GM19467 (cell line): ENCODE data around the gene SYNE3.

ENCODE experiments used
- ATAC-seq: cut with Tn5 transposase; IDR thresholded peaks from one replicate; pipeline ENCODE4 v1.9.1; 2021; ENCODE audit warnings: mild to moderate bottlenecking, moderate library complexity; ENCODE audit not compliant: unreplicated experiment

Gene SYNE3

DNA sequence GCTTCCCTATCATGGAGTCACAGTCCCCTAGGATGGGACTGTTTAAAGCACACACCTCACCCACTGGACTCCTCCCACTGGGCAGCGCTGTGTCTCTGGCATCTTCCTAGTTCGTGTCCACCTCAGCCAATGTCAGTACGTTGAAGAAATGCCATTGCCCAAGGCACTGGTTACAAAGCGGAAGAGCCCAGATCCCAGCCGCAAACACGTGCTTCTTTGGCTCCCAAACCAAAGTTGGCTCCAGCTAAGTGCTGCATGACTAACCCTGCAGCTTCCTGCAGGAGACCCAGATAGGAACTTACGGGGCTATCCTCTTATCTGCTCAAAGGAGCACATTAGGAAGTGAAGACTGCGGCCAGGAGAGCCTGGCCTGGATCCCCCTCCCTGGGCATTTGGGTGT lies 9.3 kb downstream of the SYNE3 start:
- no peak for ATAC-seq

DNA sequence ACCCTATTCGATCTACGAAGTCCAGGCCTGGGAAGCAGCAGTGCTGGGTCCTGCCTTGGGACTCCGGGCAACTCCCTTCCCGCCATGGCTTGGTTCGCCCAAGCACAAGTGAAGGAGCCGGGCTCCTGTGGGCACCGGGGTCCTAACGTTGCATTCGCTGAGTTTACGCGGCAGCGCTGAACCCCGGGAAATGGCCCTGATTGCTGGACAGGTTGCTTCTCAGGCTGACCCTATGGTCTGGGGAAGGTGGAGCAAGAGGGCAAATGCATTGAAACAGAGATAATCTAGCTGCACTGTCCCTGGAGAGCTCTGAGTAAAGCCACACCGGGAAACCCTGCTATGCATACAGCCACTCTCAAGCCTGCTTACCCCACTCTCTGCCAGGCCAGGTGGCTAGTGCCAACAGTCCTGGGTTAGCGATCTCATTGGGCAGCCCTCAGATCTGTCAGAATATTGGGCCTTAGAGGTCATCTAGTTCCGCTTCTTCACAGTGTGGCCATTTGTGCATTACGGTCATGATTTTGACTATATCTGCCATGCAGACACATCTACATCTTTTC lies 11.3 kb downstream of the SYNE3 start:
- no peak for ATAC-seq

DNA sequence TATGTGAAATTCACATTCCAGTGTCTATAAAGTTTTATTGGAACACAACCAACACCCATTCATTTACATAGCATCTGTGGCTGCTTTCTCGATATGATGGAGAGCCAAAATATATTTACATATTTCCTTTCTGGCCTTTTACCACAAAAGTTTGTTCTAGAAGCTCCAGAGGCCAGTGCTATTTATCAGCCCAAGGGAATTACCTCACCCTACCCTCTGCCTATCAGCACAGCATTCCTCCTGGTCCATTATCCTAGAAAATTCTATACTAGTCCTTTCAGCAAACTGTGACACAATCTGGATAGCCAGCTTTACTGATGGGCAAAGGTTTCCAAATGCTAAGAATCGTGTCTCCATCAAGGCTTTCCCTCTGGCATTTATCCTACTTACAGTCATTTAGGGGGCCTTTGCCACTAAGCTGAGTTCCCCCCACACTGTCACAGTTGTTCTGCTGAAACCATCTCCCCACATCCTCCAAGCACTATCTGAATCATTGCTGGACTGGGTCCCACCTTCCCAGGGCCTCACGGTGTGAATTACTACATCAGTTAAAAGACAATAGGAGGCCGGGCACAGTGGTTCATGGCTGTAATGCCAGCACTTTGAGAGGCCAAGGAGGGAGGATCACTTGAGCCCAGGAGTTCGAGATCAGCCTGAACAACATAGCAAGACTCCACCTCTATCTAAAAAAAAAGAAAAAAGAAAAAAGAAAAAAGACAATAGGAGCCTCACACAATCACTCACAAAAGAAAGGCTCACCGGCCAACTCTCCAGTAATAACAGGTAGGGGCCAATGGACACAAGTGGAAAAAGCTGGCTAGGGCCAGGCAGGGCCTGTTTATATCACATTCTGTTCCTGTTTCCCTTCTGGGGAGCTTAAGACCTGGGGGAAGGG lies 12.1 kb downstream of the SYNE3 start:
- no peak for ATAC-seq

DNA sequence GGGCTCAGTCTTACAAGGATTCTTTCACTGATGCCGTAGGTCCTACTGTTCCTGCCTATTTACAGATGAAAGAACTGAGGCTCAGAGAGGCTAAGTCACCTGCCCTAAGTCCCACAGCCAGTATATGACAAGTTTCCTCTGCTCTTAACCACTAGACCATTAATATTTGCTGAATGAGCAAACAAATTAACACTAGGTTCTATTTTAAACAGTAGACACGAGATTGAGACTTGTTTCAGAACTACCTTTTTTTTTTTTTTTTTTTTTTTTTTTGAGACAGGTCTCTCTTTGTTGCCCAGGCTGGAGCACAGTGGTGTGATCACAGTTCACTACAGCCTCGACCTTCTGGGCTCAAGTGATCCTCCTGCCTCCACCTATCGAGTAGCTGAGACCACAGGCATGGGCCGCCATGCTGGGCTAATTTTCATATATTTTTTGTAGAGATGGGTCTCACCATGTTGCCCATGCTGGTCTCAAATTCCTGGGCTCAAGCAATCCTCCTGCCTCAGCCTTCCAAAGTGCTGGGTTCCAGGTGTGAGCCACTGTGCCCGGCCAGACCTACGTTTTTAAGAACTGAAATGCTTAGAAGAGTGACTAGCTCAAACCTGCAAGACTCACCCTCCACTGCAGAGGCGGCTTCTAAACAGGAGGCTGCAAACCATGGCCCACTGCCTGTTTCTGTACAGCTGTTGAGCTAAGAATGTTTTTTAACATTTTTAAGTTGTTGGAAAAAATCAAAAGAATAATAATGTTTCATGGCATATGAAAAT lies 12.9 kb downstream of the SYNE3 start:
- ATAC-seq = peak; percentile 46

DNA sequence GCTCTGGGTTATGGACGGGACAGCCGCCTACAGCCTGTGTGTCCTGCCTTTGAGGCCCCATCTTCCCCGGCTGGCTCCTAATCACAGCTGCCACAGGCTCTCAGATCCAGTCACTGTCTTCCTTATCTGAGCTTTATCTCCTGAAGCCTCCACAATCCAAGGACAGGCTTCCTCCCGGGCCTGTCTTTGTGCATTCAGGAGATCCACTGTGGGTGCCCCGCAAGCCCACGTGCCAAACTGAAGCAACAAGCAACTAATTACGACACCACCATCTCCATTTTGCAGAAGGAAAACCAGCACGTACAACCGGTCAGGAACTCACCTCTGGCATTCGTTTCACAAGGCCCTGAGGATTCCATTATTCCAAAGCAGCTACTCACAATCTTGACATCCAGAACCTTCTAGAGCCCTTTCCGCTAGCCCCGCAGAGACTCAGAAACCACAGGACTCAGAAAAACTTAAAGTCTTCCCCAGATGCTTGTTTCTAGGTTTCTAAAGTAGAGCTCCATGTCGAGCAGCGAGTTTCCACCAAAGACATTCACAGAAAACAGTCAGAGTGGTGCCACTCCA lies 14.0 kb downstream of the SYNE3 start:
- no peak for ATAC-seq

DNA sequence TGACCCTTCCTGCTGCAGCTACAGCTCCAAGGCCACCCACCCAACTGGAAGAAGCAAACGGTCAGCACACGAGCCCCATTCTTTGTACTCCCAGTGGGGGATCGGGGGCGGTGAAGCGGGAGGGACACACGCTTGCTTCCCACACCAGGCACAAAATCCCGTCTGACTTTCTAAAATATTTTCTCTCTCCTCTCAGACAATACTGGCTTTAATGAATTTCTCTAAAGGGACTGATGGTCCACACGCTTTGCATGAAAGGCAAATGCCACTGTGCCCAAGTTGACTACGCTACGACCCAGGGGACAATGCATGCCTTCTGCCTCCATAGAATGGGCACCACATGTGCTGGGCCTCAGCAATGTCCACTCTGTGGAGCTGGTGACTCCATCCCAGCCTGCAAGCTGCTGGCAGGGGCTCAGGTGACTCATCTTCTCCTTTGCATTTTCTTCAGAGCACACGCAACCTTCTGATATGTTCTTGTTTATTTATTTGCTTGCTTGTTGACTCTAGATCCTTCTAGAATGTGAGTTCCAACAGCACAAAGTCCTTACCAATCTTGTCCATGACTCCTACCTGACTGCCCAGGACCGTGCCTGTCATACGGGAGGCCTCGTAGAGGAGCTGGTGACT lies 15.6 kb downstream of the SYNE3 start:
- ATAC-seq = no peak

DNA sequence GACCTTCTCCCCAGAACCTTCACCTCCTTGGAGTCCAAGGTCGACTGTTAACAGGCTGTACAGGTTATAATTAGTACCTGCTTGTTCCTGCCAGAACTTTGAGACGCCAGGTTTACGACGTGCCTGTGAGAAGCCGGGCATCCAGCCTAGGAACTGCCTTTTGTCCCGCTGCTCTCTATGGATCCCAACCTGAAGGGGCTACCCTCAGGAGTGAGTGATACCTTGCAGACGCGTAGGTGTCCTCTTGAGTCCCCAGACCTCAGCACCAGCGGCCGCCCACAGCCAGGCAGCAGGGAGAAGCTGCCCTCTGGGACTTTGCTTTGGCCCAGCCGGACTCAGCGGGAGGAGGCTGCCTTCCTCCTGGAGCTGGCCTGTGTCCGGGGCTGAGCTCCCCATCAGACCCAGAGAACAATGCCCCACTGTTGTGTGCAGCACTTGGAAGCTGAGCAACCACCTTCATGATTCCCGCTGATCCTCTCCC lies 16.2 kb downstream of the SYNE3 start:
- ATAC-seq = no peak

DNA sequence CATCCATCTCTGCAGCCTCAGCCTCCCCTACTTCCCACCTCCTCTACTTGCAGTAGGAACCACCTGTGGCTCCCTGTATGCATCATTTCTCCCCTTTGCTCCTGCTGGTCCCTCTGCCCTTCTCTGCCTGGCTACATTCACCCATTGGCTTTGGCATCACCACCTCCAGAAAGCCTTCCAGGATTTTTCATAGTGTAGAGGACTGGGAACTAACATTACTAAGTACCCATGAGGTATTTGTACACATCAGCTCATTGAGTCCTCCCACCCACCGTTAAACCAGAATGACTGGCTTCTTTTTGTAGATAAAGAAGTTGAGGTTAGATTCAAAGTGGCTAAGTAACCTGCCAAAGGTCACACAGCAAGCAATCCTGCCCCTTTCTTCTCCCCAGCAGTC lies 17.1 kb downstream of the SYNE3 start:
- no peak for ATAC-seq

DNA sequence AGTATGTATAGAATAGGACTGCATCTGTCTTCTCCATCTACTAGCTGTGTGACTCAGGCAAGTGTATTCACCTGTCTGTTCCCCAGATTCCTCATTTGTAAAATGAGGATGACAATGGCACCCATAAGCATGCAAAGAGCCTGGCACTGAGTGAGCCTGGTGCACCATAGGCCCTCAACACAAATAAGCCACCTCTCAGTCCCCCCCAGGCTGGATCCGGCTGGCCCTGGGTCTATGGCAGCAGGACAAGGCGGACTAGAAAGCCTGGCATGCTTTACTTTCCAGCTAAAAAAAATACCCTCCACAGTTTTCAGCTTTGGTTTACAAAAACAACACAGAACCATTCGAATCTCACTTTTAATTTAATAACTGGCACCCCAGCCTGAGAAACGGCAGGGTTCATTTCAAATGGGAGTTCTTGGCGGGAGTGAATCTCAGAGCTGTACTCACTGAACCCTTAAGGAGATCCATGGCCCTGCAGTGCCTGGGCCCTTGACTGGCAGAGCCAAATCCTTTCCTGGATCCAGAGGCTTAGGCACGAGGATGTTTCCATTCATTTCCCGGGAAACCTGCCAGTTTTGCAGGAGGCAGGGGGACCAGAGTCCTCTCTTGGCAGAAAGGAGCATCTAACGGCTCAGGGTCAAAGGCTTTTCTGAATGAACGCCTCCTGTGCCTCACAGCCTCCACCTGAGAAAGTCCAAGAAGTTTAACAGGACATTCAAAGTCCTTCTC lies 17.7 kb downstream of the SYNE3 start:
- no peak for ATAC-seq

DNA sequence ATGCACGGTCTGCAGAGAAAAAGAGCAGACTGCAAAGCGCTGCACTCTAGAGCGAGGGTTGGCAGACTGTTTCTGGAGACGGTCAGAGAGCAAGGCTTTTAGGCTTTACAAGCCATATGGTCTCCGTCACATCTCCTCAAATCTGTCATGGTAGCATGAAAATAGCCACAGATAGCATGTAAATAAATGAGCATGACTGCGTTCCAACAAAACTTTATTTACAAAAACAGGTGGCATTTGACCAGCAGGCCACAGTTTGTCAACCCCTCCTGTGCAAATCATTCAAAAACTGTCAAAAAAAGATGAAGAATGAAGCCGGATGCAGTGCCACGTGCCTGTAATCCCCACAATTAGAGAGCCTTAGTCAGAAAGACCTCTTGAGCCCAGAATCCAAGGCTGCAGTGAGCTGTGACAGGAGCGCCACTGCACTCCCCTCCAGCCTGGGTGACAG lies 18.9 kb downstream of the SYNE3 start:
- ATAC-seq = no peak

DNA sequence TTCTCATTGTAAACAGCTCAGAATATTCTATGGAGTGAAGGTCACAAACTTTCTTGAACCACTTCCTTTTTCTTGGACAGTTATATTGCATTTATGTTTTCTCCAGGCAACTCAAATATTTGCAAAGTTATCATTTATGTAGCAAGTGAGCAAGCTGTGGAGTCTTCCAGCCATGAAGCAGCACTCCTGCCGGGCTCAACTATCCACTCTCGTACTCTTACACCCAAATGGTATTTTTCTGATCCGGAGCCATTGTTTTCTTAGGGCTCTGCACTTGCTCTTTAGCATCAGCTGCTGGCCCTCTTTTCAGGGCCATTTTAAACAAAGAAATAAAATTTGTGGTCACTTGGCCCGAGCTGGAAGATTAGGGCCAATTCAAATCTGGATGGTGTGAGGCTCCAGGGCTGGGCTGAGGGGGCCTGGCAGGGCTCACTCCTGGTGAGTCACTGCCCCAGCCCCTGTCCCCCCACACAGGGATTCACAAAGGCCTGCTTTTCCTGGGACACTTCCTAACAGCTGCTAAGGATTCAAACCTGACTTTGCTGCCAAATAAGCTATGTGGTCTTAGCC lies 19.7 kb downstream of the SYNE3 start:
- ATAC-seq = no peak

DNA sequence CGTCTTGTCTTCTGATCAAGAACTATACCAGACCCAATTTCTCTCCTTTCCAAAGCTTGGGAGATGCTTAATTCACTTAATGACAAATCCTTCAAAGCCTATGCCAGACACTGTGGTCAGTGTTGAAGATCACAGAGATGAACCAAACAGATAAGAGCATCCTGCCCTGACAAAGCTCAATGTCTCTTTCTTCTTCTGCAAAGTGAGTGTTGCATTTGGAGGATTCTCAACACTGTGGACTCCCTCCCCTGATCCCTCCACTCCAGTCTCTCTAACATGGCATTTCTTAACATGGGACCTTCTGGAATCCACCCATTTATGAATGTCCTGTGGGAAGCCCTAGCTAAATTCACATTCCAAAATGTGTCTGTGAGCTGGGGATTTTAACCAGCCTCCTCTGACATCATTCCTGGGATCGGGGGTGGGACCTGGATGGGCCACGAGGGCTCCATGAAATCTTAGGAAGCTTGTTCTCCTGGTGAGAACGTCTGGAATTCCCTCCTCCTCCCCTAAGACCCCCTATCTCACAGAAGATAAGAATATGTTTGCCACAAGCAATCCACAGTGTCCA lies 20.3 kb downstream of the SYNE3 start:
- ATAC-seq = no peak

DNA sequence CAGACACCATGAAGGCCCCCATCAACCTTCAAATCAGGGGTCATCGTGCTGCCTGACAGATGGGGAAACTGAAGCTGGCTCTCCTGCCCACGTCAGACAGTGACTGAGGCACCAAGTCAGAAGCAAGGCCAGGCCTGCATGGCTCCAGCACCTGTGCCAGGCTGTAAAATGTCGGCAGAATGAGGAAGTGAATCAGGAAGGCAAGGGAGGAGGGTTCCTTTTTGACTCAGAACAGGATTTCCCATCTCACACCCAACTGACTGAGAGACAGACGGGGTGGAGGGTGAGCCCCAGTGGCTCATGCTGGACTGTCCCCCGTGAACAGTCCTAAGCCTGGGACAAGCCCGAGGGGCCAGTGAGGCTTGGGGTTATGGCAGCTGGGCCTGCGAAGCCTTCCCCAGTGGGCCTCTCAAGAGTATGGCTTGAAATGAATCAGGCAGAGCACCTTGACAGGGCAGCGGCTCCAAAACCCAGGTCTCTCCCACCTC lies 20.9 kb downstream of the SYNE3 start:
- peak; percentile 82 for ATAC-seq

DNA sequence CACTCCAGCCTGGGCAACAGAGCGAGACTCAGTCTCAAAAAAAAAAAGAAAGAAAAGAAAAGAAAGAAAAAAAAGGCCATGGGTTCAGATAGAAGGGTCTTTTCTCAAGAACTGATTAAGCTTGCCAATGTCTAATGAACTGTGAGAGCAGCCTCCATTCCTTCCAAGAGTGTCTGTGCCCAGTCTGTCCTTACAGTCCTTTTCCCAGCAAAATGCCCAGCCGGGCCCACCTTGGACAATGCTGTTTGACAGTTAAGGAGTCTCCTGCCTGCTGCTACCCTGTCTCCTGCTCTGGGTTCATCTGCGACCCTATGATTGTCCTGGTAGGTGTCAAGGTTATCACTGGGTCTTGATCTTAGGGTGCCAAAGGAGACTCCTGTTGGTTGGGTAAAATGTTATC lies 21.4 kb downstream of the SYNE3 start:
- ATAC-seq = peak; percentile 9

DNA sequence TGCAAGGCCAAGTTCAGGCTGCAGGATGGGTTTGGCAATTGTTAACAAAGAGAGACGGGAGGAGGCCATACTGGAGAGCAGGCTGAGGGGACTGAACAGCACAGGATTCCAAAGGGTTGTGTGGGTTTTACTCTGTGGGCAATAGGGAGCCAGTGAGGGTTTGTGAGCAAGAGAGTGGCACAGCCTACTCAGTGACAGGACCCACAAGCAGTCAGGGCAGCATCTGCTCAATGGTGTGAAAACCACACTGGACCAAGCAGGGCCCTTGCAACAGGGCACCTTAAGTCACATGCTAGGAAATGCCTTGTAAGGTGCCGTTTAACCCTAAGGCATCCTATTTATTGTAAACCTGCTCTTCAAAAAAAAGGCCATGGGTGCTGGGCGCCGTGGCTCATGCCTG lies 22.0 kb downstream of the SYNE3 start:
- no peak for ATAC-seq

DNA sequence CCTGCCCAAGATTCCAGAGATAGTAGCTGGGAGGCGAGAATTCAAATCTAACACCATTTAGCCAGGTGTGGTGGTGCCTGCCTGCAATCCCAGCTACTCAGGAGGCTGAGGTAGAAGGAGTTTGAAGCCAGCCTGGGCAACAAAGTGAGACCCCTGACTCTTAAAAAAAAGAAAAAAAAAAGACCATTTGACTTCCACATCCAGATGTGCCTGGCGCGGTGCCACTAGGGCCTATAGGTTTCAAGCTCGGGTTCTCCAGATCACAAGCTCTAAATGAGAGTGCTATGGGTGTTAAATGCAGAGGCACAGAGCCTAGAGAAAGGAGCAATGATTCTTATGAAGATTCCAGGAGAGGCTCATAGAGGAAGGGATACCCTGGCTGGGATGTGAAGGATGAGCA lies 22.5 kb downstream of the SYNE3 start:
- ATAC-seq = no peak

DNA sequence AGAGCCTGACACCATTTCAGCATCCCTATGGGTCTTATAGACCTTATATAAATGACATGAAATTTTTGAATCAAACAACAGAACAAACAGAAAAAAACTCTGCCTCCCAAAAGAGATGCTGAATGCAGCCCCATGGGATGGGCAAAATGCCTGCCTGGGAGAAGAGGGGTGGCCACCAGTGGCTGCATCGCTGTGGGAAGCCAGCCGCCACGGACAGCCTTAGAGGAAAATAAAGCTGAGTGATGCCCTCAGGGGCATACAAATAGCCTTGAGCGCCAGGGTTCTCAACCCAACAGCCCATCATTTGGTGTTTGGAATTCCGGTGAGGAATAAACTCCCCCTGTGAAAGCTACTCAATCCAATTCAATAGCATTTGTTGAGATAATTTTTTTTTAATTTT lies 22.9 kb downstream of the SYNE3 start:
- no peak for ATAC-seq

DNA sequence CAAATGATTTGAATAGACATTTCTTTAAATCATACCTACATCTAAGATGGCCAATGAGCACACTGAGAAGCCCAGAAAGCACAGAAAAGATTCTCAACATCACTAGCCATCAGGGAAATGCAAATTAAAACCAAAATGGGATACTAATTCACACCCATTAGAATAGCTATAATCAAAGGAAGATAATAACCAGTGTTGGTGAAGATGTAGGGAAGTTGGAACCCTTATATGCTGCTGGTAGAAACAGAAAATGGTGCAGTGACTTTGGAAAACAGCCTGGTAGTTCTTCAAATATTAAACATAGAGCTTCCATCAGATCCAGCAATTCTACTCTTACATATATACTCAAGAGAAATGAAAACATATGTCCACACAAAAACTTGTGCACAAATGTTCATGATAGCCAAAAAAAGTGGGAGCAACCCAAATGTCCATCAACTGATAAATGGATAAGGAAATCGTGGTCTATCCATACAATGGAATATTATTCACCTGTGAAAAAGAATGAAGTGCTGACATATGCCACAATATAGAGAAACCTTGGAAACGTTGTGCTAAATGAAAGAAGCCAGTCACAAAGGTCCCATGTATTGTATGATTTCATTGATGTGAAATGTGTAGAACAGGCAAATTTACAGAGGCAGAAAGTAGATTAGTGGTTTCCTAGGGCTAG lies 24.4 kb downstream of the SYNE3 start:
- no peak for ATAC-seq
